ENCODE measurements around the gene VWA1. TPM values are rescaled to one million over a fixed set of nuclear protein-coding genes. Genes with fewer than 3 reads are reported as not detected.

The VWA1 gene
- total and polyA plus RNA-seq, 2 donors from 2014 or later: 103 to 116 TPM

GRCh38 chr1:1395166-1395565 lies 40.3 kb upstream of the VWA1 start:
- intact Hi-C loops (cut with DNase I): no loop called here
- Histone ChIP-seq H3K9me3 (ENCODE audit: control insufficient read depth in 2 of 3, insufficient read depth in 1 of 3, low read length in 3 of 3) (no peaks in the 10 kb centered on the region), H3K4me3 (ENCODE audit: low read length in 3 of 3) (no peak overlapping the region), H3K27ac (ENCODE audit: low read depth in 2 of 2, low read length in 2 of 2) (no peak overlapping the region), H3K9ac (ENCODE audit: low read length in 3 of 3) (no peak overlapping the region), H3K4me1 (ENCODE audit: control insufficient read depth in 2 of 3, insufficient read depth in 2 of 3, low read depth in 1 of 3, low read length in 3 of 3) (peaks cover under 1 to 15% (median 7%) of the 10 kb centered on the region in 3 donors), H3K27me3 (ENCODE audit: control insufficient read depth, insufficient read depth, low read length) (no peaks in the 10 kb centered on the region), H3K36me3 (ENCODE audit: control insufficient read depth in 2 of 3, insufficient read depth in 3 of 3, low read length in 3 of 3) (peaks cover 17 to 58% (median 45%) of the 10 kb centered on the region in 3 donors)
- TF ChIP-seq CTCF (IDR thresholded peaks at IDR 0.05; ENCODE audit: borderline replicate concordance, extremely low read depth, insufficient read depth): no peak
- DNase-seq: no peak
- FAIRE-seq: no peak

- H3K4me3 ChIP-seq (ENCODE audit: low read length in 3 of 3): peak overlapping the region; percentile 86 to 95 (median 86)
- peaks cover 12 to 44% (median 26%) of the 10 kb centered on the region in 3 donors for H3K36me3 ChIP-seq (ENCODE audit: control insufficient read depth in 2 of 3, insufficient read depth in 3 of 3, low read length in 3 of 3)
- H3K27ac ChIP-seq (ENCODE audit: low read depth in 2 of 2, low read length in 2 of 2): peak overlapping the region in 1 of 2 donors; percentile 4
- intact Hi-C loops (cut with DNase I): no loop called here
- H3K4me1 ChIP-seq (ENCODE audit: control insufficient read depth in 2 of 3, insufficient read depth in 2 of 3, low read depth in 1 of 3, low read length in 3 of 3): peaks cover 4 to 22% (median 13%) of the 10 kb centered on the region in 3 donors
- no peaks in the 10 kb centered on the region for H3K27me3 ChIP-seq (ENCODE audit: control insufficient read depth, insufficient read depth, low read length)
- no peak for FAIRE-seq
- H3K9me3 ChIP-seq (ENCODE audit: control insufficient read depth in 2 of 3, insufficient read depth in 1 of 3, low read length in 3 of 3): no peaks in the 10 kb centered on the region
- H3K9ac ChIP-seq (ENCODE audit: low read length in 3 of 3): peak overlapping the region in 2 of 3 donors; percentile 63 to 75
- DNase-seq: peak in 1 of 5 donors; percentile 56
- no peak for TF ChIP-seq CTCF (IDR thresholded peaks at IDR 0.05; ENCODE audit: borderline replicate concordance, extremely low read depth, insufficient read depth)
Measured at GRCh38 chr1:1397839-1398523, 37.5 kb upstream of the VWA1 start.

GRCh38 chr1:1398677-1399186 lies 36.8 kb upstream of the VWA1 start:
- DNase-seq (no peak), FAIRE-seq (no peak)
- peak overlapping the region; percentile 86 to 95 (median 86) for H3K4me3 ChIP-seq (ENCODE audit: low read length in 3 of 3)
- peak overlapping the region in 1 of 2 donors; percentile 63 for H3K27ac ChIP-seq (ENCODE audit: low read depth in 2 of 2, low read length in 2 of 2)
- no peak for TF ChIP-seq CTCF (IDR thresholded peaks at IDR 0.05; ENCODE audit: borderline replicate concordance, extremely low read depth, insufficient read depth)
- H3K4me1 ChIP-seq (ENCODE audit: control insufficient read depth in 2 of 3, insufficient read depth in 2 of 3, low read depth in 1 of 3, low read length in 3 of 3): peaks cover 4 to 22% (median 13%) of the 10 kb centered on the region in 3 donors
- intact Hi-C loops (cut with DNase I): no loop called here
- H3K9me3 ChIP-seq (ENCODE audit: control insufficient read depth in 2 of 3, insufficient read depth in 1 of 3, low read length in 3 of 3): no peaks in the 10 kb centered on the region
- no peaks in the 10 kb centered on the region for H3K27me3 ChIP-seq (ENCODE audit: control insufficient read depth, insufficient read depth, low read length)
- H3K9ac ChIP-seq (ENCODE audit: low read length in 3 of 3): peak overlapping the region; percentile 63 to 79 (median 75)
- H3K36me3 ChIP-seq (ENCODE audit: control insufficient read depth in 2 of 3, insufficient read depth in 3 of 3, low read length in 3 of 3): peaks cover 10 to 42% (median 25%) of the 10 kb centered on the region in 3 donors

All from kidney (tissue), 14 donors.